ENCODE data around the gene ITPKC.
A peak's percentile ranks its signal among the peaks of the same experiment; 100 is the strongest.
"Not testable (repeated sequence)": the region's sequence is repeated elsewhere in the genome, so short reads cannot be mapped to it uniquely, and the experiment has no call there.

The ITPKC gene

GRCh38 chr19:40776932-40777644 lies 60.2 kb downstream of the ITPKC start:
- Histone ChIP-seq H3K4me1 (ENCODE audit: control insufficient read depth, insufficient read depth, low read length) (no peaks in the 10 kb centered on the region), H3K9me3 (ENCODE audit: control insufficient read depth, low read length) (no peaks in the 10 kb centered on the region), H3K27ac (ENCODE audit: insufficient read depth, low read depth, low read length, poor library complexity, severe bottlenecking) (peak overlapping the region; percentile 100), H3K4me3 (ENCODE audit: insufficient read depth, low read depth, low read length) (peak overlapping the region; percentile 71), H3K27me3 (ENCODE audit: control insufficient read depth, insufficient read depth, low read length, poor library complexity, severe bottlenecking) (no peaks in the 10 kb centered on the region), H3K36me3 (ENCODE audit: control insufficient read depth, insufficient read depth, low read length) (no peaks in the 10 kb centered on the region)
- WGBS, 2 experiments: 24 to 27% methylated on average over 13 of the region's 13 CpGs

- Histone ChIP-seq H3K27ac (ENCODE audit: insufficient read depth, low read depth, low read length, poor library complexity, severe bottlenecking) (peak overlapping the region; percentile 100), H3K36me3 (ENCODE audit: control insufficient read depth, insufficient read depth, low read length) (no peaks in the 10 kb centered on the region), H3K9me3 (ENCODE audit: control insufficient read depth, low read length) (no peaks in the 10 kb centered on the region), H3K4me3 (ENCODE audit: insufficient read depth, low read depth, low read length) (peak overlapping the region; percentile 71), H3K4me1 (ENCODE audit: control insufficient read depth, insufficient read depth, low read length) (no peaks in the 10 kb centered on the region), H3K27me3 (ENCODE audit: control insufficient read depth, insufficient read depth, low read length, poor library complexity, severe bottlenecking) (no peaks in the 10 kb centered on the region)
- 0 to 1% methylated on average over 10 of the region's 10 CpGs for WGBS, 2 experiments
Measured at GRCh38 chr19:40777645-40777936, 60.7 kb downstream of the ITPKC start.

- peak within 1 kb of the TSS; percentile 100 for H3K27ac ChIP-seq (ENCODE audit: insufficient read depth, low read depth, low read length, poor library complexity, severe bottlenecking)
- H3K4me1 ChIP-seq (ENCODE audit: control insufficient read depth, insufficient read depth, low read length): no peaks in the 10 kb centered on the region
- H3K9me3 ChIP-seq (ENCODE audit: control insufficient read depth, low read length): no peaks in the 10 kb centered on the region
- no peaks in the 10 kb centered on the region for H3K36me3 ChIP-seq (ENCODE audit: control insufficient read depth, insufficient read depth, low read length)
- H3K27me3 ChIP-seq (ENCODE audit: control insufficient read depth, insufficient read depth, low read length, poor library complexity, severe bottlenecking): no peaks in the 10 kb centered on the region
- WGBS, 2 experiments: 0% methylated on average over 56 of the region's 56 CpGs
- H3K4me3 ChIP-seq (ENCODE audit: insufficient read depth, low read depth, low read length): peak within 1 kb of the TSS; percentile 71
Measured at GRCh38 chr19:40777937-40778705, 61.2 kb downstream of the ITPKC start, which contains the start of gene RAB4B. TSS of gene RAB4B (plus strand) at chr19:40778247. CDS start at chr19:40778376, 129 bp downstream.

GRCh38 chr19:40778706-40779284 lies 61.9 kb downstream of the ITPKC start:
- H3K27ac ChIP-seq (ENCODE audit: insufficient read depth, low read depth, low read length, poor library complexity, severe bottlenecking): peak overlapping the region; percentile 100
- 3 to 6% methylated on average over 7 of the region's 7 CpGs for WGBS, 2 experiments
- no peaks in the 10 kb centered on the region for H3K4me1 ChIP-seq (ENCODE audit: control insufficient read depth, insufficient read depth, low read length)

DNA sequence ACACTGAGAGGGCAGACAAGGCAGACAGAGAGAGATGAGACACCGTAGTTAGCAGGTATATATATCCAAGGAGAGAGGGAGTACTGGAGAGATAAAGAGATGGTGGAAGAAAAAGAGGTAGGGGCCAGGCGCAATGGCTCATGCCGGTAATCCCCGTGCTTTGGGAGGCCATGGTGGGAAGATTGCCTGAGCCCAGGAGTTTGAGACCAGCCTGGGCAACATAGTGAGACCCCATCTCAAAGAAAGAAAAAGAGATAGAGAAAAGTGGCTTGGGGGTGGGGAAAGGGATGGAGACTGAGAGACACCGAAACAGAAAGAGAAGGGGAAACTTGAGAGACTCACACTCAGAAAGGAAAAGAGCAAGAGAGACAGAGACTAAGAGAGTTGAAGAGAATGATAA lies 63.7 kb downstream of the ITPKC start:
- Histone ChIP-seq H3K27me3 (ENCODE audit: control insufficient read depth, insufficient read depth, low read length, poor library complexity, severe bottlenecking) (no peaks in the 10 kb centered on the region), H3K9me3 (ENCODE audit: control insufficient read depth, low read length) (no peaks in the 10 kb centered on the region), H3K4me1 (ENCODE audit: control insufficient read depth, insufficient read depth, low read length) (no peaks in the 10 kb centered on the region), H3K4me3 (ENCODE audit: insufficient read depth, low read depth, low read length) (no peak overlapping the region), H3K27ac (ENCODE audit: insufficient read depth, low read depth, low read length, poor library complexity, severe bottlenecking) (no peak overlapping the region), H3K36me3 (ENCODE audit: control insufficient read depth, insufficient read depth, low read length) (no peaks in the 10 kb centered on the region)
- 96 to 98% methylated on average over 5 of the region's 5 CpGs for WGBS, 2 experiments

More at GRCh38 chr19:40778706-40779284, 61.9 kb downstream of the ITPKC start:
- Histone ChIP-seq H3K36me3 (ENCODE audit: control insufficient read depth, insufficient read depth, low read length) (no peaks in the 10 kb centered on the region), H3K4me3 (ENCODE audit: insufficient read depth, low read depth, low read length) (peak overlapping the region; percentile 71), H3K9me3 (ENCODE audit: control insufficient read depth, low read length) (no peaks in the 10 kb centered on the region), H3K27me3 (ENCODE audit: control insufficient read depth, insufficient read depth, low read length, poor library complexity, severe bottlenecking) (no peaks in the 10 kb centered on the region)

DNA sequence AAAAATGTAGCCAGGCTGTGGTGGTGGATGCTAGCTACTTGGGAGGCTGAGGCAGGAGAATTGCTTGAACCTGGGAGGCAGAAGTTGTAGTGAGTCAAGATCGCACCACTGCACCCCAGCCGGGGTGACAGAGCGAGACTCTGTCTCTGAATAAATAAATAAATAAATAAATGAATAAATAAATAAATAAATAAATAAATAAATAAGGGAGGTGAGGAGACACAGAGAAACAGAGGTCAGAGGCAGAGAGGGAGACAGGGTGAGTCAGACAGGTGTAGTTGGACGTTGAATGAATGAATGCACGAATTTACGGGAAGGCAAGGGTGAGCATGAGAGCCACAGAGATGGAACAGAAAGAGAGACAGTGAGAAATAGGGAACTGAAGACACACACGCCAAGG lies 64.2 kb downstream of the ITPKC start:
- Histone ChIP-seq H3K36me3 (ENCODE audit: control insufficient read depth, insufficient read depth, low read length) (no peaks in the 10 kb centered on the region), H3K27me3 (ENCODE audit: control insufficient read depth, insufficient read depth, low read length, poor library complexity, severe bottlenecking) (no peaks in the 10 kb centered on the region), H3K4me1 (ENCODE audit: control insufficient read depth, insufficient read depth, low read length) (no peaks in the 10 kb centered on the region), H3K4me3 (ENCODE audit: insufficient read depth, low read depth, low read length) (no peak overlapping the region), H3K27ac (ENCODE audit: insufficient read depth, low read depth, low read length, poor library complexity, severe bottlenecking) (no peak overlapping the region), H3K9me3 (ENCODE audit: control insufficient read depth, low read length) (no peaks in the 10 kb centered on the region)
- 93 to 96% methylated on average over 5 to 6 of the region's 7 CpGs for WGBS, 2 experiments

DNA sequence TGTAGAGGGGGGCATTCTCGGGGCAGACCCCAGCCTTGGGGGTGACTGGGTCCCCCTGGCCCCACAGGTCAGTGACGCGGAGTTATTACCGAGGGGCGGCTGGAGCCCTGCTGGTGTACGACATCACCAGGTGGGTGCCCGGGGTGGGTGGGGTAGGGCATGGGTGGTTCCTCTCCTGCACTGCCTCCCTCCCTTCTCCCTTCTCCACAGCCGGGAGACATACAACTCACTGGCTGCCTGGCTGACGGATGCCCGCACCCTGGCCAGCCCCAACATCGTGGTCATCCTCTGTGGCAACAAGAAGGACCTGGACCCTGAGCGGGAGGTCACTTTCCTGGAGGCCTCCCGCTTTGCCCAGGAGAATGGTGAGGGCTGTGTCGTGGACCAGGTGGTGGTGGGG lies 66.8 kb downstream of the ITPKC start:
- no peak overlapping the region for H3K27ac ChIP-seq (ENCODE audit: insufficient read depth, low read depth, low read length, poor library complexity, severe bottlenecking)
- no peaks in the 10 kb centered on the region for H3K27me3 ChIP-seq (ENCODE audit: control insufficient read depth, insufficient read depth, low read length, poor library complexity, severe bottlenecking)
- no peaks in the 10 kb centered on the region for H3K9me3 ChIP-seq (ENCODE audit: control insufficient read depth, low read length)
- 93 to 96% methylated on average over 13 to 14 of the region's 14 CpGs for WGBS, 2 experiments
- H3K4me3 ChIP-seq (ENCODE audit: insufficient read depth, low read depth, low read length): no peak overlapping the region
- H3K36me3 ChIP-seq (ENCODE audit: control insufficient read depth, insufficient read depth, low read length): no peaks in the 10 kb centered on the region
- no peaks in the 10 kb centered on the region for H3K4me1 ChIP-seq (ENCODE audit: control insufficient read depth, insufficient read depth, low read length)

DNA sequence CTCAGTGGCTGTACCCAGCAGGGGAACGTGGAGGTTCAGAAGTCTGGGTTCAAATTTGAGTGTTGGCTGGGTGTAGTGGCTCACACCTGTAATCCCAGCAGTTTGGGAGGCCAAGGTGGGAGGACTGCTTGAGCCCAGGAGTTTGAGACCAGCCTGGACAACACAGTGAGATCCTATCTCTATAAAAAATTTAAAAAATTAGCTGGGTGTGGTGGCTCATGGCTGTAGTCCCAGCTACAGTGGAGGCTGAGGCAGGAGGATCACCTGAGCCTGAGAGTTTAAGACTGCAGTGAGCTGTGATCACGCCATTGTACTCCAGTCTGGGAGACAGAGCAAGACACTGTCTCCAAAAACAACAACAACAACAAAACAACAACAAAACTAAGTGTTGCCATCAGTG lies 67.2 kb downstream of the ITPKC start:
- 89 to 92% methylated on average over 2 of the region's 2 CpGs for WGBS, 2 experiments
- not testable (repeated sequence) for H3K4me1 ChIP-seq (ENCODE audit: control insufficient read depth, insufficient read depth, low read length); H3K9me3 ChIP-seq (ENCODE audit: control insufficient read depth, low read length); H3K27ac ChIP-seq (ENCODE audit: insufficient read depth, low read depth, low read length, poor library complexity, severe bottlenecking); H3K36me3 ChIP-seq (ENCODE audit: control insufficient read depth, insufficient read depth, low read length); H3K27me3 ChIP-seq (ENCODE audit: control insufficient read depth, insufficient read depth, low read length, poor library complexity, severe bottlenecking); H3K4me3 ChIP-seq (ENCODE audit: insufficient read depth, low read depth, low read length)

DNA sequence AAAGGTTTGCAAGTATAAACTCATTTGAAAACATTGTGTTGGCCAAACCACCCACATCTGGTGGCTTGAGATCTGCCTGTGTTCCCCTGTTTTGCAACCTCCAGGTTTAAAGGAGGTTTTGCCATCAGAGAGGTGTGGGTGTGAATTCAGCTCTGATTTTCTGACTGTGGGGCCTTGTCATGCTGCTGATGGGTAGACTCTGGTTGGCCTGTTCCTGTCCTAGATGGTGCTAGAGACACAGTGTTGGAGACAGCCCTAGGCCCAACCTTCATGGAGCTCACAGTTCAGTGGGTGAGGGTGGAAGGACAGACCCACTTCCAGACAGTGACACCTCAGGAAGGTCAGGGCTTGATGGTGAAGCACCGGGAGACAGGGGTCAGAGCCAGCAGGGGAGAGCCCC lies 68.6 kb downstream of the ITPKC start:
- Histone ChIP-seq H3K36me3 (ENCODE audit: control insufficient read depth, insufficient read depth, low read length) (no peaks in the 10 kb centered on the region), H3K4me1 (ENCODE audit: control insufficient read depth, insufficient read depth, low read length) (no peaks in the 10 kb centered on the region), H3K9me3 (ENCODE audit: control insufficient read depth, low read length) (no peaks in the 10 kb centered on the region), H3K27me3 (ENCODE audit: control insufficient read depth, insufficient read depth, low read length, poor library complexity, severe bottlenecking) (no peaks in the 10 kb centered on the region), H3K27ac (ENCODE audit: insufficient read depth, low read depth, low read length, poor library complexity, severe bottlenecking) (no peak overlapping the region), H3K4me3 (ENCODE audit: insufficient read depth, low read depth, low read length) (no peak overlapping the region)
- WGBS, 2 experiments: 94 to 95% methylated on average over 1 of the region's 1 CpG
